ENCODE results near the gene SPEN.

DNA sequence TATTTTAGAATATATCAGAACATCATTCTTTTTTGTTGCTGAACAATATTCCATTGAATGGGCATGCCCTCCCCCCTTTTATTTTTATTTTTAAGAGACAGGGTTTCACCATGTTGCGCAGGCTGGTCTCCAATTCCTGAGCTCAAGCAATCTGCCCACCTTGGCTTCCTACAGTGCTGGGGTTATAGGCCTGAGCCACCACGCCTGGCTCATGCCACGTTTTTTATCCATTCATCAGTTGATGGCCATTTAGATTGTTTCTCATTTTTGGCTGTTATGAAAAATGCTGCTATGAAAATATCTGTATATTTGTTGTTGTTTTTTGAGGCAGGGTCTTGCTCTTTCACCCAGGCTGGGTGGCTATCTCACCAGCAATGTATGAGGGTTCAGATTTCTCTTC lies 19.8 kb downstream of the SPEN start:
- TF ChIP-seq, protein P1, sequence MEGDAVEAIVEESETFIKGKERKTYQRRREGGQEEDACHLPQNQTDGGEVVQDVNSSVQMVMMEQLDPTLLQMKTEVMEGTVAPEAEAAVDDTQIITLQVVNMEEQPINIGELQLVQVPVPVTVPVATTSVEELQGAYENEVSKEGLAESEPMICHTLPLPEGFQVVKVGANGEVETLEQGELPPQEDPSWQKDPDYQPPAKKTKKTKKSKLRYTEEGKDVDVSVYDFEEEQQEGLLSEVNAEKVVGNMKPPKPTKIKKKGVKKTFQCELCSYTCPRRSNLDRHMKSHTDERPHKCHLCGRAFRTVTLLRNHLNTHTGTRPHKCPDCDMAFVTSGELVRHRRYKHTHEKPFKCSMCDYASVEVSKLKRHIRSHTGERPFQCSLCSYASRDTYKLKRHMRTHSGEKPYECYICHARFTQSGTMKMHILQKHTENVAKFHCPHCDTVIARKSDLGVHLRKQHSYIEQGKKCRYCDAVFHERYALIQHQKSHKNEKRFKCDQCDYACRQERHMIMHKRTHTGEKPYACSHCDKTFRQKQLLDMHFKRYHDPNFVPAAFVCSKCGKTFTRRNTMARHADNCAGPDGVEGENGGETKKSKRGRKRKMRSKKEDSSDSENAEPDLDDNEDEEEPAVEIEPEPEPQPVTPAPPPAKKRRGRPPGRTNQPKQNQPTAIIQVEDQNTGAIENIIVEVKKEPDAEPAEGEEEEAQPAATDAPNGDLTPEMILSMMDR (IDR thresholded peaks at IDR 0.05; ENCODE audit: low read length) = no peak
- no peak for TF ChIP-seq EZH2 (IDR thresholded peaks at IDR 0.05; ENCODE audit: borderline replicate concordance, low read length)
